Renal cortex interstitium (tissue), 11 donors: ENCODE data around the gene ZNF213. TPM values are rescaled to one million over a fixed set of nuclear protein-coding genes. Genes with fewer than 3 reads are reported as not detected.

Experiments used
- DNase-seq, 11 donors: peaks; one replicate each; pipeline ENCODE4 v3.0.0-alpha.2; 2013; ENCODE audit warnings: low read depth in 9 of 11, low spot score in 4 of 11; ENCODE audit errors: extremely low read depth in 1 of 11
- polyA plus RNA-seq, 3 donors: library from polyadenylated mRNA; unstranded; fragments of 120-200 nt; gene quantifications; one replicate each; pipeline ENCODE4 v1.2.1, GENCODE V29; 2013; ENCODE audit not compliant: insufficient read length in 3 of 3

The ZNF213 gene
- polyA plus RNA-seq, 3 donors, result 8.6 to 17.5 (median 13.3) TPM

DNA sequence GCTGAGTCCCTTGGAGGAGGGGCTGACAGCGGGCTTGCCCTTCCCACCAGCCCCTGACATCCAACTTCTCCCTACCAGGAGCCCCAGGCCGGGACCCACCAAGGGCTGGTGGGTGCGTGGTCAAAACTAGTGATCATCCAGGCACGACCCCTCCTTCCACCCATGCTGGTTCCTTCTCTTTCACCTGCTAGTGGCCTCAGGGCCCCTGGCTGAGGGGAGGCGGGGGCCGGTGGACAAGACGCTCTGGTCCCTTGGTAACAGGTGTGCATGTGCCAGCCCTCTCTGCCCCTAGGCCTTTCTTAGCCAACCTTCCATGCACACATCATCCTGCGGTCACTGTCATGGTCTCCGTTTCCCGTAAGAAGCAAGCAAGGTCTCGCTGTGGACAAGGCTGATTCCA is 8.4 kb downstream of the ZNF213 start:
- no peak for DNase-seq

DNA sequence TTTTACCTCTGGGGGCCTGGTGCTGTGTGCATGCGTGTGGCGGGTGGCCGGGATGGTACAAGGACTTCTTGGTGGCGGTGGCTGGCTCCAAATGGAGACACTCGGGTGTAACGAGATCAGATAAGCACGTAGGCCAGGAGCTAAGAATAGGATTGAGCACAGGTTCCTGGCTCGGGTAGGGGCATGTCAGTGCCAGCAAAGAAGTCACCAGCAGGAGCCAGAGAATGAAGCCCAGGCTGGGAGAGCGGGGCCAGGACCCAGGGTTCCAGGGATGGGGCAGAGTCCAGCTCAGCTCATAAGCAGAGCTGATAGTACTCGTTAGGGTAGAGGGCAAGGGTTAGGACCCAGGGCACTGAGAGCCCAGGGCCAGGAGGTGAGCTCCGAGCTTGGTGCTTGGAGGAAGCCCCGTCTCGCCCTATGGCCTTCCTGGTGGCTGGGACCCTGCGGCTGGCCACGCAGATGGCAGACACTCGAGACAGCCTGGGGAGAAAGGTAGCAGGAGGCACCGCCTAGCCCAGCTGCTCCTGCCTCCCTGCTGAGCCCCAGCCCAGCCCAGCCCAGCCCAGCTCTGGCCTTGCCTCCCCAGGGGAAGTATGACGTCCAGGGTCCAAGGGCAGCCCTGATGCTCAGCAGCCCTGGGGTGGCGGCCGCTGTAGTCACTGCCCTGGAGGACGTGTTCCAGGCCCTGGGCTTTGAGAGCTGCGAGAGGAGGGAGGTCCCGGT is 8.9 kb downstream of the ZNF213 start:
- no peak for DNase-seq

DNA sequence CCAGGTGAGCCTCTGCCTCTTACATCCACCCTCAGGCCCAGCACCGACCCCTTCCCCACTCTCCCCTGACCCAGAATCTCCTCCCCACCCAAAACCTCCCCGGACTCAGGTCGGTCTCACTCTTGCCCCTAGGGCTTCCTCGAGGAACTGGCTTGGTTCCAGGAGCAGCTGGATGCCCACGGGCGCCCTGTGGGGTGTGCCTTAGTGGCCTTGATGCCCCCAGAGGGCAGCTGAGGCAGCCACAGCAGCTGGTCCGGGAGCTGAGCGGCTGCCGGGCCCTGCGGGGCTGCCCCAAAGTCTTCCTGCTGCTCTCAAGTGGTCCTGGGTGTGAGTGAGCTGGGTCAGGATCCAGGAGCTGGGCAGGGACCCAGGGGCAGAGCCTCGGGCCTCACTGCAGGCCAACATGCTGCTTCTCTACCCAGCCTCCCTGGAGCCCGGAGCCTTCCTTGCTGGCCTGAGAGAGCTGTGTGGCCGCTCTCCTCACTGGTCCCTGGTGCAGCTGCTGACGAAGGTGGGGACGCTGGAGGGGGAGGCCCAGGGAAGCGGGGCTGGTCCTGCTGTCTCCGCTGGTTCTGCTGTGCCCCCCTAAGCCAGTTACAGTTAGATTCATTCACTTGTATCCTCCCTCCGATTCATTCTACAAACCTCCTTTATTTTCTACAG is 9.6 kb downstream of the ZNF213 start:
- no peak for DNase-seq

DNA sequence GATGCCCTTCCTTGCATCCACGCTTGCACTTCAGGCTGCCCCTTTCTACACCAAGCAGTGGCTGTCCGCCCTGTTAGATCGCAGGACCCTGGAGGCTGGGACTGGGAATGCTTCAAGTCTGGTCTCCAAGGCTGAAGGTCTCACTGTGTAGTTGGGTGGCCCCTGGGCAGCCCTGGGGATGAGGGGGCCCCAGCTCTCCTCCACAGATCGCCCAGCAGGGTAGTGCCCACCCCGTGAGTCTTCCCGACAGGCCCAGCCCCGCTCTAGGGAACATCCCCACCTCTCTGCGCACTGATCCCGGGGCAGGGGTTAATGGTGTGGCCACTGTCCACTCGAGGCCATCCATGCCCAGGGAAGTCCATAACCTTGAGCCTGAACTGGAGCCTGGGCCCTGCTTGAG is 10.3 kb downstream of the ZNF213 start:
- no peak for DNase-seq

DNA sequence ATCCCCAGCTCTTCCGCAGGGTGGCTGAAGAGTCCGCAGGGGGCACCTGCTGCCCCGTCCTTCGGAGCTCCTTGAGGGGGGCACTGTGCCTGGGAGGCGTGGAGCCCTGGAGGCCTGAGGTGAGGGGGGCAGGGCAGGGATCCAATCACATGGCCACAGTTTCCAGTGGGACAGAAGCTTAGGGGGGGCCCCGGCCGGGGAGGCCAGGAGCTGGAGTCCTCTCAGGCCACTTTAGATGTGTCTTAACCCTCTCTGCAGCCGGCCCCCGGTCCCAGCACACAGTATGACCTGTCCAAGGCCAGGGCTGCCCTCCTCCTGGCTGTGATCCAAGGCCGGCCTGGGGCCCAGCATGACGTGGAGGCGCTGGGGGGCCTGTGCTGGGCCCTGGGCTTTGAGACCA is 10.8 kb downstream of the ZNF213 start:
- DNase-seq, result no peak

DNA sequence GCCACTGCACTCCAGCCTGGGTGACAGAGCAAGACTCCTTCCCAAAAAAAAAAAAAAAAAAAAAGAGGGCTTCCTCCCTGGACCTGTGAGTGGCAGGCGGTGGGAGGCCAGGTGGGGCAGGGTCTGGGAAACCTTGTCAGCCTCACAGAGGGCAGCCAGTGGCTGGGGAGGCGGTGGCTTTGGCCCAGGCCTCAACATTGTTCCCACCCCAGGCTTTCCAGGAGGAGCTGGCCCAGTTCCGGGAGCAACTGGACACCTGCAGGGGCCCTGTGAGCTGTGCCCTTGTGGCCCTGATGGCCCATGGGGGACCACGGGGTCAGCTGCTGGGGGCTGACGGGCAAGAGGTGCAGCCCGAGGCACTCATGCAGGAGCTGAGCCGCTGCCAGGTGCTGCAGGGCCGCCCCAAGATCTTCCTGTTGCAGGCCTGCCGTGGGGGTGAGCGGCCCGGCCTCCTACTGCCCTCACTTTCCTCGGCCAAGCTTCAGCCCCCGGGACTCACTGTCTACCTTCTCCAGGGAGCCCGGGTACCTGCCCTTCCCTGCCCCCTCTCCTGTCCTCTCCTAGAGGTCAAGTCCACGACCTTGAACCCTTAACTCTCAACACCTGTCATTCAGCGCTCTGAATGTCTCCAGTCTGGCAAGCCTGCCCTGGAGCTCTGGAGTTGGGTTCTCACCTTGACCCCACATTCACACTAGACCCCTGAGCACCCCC is 12.4 kb downstream of the ZNF213 start:
- DNase-seq, result no peak

DNA sequence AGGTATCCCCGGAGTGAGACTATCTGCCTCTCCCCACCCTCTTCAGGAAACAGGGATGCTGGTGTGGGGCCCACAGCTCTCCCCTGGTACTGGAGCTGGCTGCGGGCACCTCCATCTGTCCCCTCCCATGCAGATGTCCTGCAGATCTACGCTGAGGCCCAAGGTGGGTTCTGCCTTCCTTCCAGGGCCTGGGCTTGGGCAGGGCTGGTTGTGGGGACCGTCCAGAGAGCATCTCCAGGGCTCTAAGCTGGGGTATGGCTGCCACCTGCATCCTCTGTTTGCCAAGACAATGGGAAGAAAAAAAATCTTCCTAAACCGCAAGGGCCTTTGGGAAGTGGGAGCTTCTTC is 12.9 kb downstream of the ZNF213 start:
- DNase-seq, result no peak

DNA sequence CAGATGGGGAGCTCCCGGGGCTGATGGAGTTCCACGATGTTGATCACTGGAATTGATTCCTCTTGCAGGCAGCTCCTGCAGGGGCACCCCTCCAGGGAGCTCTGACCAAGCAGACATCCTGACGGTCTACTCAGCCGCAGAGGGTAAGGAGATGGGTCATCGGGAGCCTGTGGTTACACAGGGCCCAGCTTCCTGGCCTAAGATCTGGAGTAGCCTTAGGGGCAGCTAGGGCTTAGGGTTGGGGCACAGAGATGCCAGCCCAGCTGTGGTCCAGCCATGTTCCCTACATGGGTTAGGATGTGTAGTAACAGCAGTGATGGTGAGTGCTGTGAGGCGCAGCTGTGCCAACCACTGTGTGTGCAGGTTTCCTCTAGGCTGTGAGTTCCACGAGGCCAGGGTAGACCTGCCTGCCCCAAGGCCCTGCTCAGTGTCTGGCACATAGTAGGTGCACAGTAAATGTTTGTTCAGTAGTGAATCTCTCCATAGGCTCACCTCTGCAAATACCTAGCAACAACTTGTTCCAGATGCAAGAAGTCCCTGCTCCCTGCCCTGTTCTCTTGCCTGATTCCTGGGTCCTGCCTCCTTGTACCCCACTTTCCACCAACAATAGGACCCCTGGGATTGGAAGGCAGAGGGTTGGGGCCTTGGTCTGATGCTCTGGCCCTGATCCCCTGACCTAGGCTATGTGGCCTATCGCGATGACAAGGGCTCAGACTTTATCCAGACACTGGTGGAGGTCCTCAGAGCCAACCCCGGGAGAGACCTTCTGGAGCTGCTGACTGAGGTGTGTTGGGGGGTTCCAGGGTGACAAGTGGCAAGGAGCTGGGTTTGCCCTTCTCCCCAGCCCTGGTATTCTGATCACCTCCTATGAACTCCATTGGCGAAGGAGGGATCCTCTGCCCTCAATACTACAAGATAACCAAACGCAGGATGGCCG is 13.7 kb downstream of the ZNF213 start:
- DNase-seq, result no peak

DNA sequence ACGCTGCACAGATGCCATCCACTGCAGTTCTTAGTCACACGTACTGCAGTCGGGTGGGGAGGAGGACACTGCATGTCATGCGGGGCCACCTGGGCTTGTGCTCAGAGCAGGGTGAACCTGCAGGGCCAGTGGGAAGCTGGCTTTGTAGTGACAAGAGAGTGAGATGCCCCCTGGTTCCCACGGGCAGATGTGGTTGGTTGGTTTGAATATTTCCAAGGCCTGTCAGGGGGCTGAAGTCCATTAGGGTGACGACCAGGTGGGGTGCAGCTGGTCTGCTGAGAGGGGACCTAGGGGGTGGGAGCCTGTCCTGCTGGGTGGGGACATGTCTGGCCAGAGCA is 14.3 kb downstream of the ZNF213 start:
- DNase-seq, result no peak

DNA sequence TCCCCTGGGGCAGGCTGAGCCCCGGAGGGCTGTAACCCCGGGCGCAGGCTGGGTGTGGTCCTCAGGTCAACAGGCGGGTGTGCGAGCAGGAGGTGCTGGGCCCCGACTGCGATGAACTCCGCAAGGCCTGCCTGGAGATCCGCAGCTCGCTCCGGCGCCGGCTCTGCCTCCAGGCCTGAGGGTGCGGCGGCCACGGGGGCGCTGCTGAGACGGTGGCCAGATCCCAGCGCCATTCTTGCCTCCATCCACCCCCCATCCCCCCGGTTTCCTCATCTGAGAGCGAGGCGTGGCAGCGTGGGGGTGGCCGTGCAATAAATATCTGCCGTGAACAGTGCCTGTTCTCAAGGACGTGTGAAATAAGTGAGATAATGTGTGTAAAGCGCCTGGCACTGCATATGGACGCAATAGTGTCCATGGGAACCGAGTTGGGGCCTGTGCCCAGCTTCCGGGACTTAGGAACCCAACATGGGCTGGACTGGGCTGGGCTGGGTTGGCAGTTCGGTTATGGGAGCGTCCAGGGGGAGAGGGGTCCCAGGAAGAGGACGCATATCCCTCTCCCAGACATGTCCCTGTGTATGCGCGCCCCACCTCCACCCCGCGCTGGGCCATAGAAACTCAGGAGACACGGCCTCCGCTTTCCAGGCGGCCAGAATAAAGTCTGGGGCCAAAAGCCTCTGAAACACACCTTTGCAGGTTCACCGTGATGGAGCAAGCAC is 15.0 kb downstream of the ZNF213 start:
- no peak for DNase-seq

DNA sequence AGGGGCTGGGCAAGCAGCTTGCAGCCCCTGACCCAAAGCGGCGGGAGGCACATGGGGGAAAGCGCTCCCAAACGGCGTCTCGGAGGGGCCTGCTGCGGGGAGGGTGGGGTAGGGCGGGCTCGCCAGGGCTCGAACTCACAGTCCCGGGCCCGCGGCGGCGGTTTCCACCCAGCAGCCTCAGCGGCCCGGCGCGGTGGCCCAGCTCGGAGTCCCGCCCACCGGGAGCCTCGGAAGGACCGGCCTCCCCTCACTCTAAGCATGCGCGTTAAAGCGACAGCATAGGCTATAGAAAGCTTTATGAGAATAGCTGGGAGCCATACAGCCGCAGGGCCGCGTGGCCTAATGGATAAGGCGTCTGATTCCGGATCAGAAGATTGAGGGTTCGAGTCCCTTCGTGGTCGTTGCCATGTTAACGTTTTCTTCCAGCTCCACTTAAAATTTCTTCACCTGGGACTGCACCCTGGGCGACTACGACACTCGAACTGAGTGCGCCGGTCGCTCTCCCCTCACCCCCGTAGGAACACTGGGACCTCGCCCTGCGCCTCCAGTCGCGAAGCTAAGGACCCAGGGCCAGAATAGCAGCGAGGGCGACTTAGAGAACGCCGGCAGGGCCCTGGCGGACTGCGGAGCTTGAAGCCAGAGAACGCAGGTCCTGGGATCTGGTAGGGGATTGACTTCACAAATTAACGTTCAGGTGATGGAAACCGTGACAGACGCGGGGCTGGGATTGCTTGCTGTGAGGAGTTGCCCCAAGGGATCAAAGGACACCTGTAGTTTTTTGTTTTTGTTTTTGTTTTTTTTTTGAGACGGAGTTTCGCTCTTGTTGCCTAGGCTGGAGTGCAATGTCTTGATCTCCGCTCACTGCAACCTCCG is 15.8 kb downstream of the ZNF213 start:
- DNase-seq, result peak; percentile 88 to 98 (median 94)

DNA sequence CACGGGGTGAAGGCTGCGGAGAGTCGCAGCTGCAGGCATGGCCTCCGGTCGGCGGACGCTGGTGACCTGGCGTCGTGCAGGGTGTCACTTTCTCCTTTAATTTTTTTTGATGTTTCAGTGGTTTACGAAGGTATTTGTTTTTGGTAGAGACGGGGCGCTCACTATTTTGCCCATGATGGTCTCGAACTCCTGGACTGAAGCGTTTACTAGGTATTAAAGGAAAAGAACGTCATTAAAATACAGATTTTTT is 17.1 kb downstream of the ZNF213 start:
- DNase-seq, result no peak

DNA sequence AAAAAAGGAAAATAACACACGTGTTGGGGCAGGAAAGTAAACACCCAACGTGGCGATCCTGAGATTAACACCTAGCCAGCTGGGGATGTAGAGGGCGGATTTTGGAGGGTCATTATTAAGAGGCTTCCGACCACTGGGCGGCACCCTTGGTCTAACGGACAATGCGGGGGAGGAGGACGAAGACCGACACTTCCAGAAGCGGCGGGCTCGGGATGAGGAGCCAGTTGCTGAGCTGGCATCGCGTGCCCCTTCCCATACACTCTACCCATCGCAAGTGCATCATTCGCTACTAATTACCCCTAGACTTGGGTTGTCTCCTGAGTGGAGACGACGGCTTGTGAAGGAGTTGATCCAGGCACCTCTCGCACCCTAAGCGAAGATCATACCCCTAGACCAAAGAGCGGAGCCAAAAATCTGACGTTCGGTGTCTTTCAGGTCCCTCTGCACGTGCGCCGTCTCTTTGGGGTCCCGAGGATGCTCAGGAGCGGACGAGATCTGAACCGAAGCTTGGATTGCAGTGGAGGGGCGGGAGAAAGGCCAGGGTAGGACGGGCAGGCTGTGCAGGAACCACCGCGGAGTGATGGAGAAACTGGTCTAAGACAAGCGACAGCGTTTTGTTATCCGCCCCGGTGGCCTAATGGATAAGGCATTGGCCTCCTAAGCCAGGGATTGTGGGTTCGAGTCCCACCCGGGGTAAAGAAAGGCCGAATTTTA is 17.6 kb downstream of the ZNF213 start:
- DNase-seq, result peak in 7 of 11 donors; percentile 79 to 84 (median 82)

DNA sequence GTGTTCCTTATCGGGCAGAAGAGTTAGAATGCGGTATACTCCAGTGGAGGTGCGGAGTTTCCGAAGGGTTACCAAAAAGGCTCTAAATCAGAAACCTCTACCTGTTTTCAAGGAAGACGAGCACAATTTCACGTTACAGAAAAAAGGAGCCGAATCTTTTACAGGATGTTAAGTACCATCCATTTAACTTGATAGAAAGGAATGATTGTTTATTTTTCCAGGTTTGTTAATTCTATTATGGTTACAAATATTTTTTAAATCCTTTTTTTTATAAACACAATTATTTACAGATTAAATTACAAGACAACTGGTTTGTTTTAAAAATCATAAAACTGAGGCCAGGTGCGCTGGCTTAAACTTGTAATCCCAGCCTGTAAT is 18.2 kb downstream of the ZNF213 start:
- no peak for DNase-seq

DNA sequence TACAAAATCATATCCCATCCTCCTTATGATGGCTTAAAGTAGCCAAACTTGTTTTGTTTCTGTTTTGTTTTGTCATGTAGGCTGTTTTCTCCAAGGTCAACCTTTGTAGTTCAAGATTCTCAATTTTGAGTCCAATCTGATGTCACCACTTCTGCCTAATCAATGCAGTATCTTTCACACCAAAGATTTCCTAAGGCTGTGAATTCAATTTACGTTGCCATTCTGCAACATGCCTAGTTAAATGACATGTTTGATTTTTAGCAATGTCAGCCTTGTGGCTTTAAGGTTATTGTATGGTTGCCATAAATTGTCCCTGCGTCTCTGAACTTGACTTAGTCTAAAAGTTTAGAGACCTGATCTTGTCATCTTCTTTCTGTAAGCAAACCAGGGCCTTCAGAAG is 20.4 kb downstream of the ZNF213 start:
- DNase-seq, result no peak

DNA sequence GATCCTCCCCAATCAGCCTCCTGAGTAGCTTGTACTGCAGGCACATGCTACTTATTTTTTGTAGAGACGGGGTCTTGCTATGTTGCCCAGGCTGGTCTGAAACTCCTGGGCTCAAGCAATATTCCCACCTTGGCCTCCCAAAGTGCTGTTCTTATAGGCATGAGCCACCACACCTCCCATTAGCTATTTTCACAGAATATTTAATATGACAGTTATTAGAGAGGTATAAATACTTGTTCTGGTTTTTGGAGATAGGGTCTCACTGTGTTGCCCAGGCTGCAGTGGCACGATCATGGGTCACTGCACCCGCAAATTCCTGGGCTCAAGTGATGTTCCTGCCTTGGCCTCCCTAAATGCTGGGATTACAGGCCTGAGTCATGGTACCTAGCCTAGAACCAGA is 21.1 kb downstream of the ZNF213 start:
- DNase-seq, result no peak

DNA sequence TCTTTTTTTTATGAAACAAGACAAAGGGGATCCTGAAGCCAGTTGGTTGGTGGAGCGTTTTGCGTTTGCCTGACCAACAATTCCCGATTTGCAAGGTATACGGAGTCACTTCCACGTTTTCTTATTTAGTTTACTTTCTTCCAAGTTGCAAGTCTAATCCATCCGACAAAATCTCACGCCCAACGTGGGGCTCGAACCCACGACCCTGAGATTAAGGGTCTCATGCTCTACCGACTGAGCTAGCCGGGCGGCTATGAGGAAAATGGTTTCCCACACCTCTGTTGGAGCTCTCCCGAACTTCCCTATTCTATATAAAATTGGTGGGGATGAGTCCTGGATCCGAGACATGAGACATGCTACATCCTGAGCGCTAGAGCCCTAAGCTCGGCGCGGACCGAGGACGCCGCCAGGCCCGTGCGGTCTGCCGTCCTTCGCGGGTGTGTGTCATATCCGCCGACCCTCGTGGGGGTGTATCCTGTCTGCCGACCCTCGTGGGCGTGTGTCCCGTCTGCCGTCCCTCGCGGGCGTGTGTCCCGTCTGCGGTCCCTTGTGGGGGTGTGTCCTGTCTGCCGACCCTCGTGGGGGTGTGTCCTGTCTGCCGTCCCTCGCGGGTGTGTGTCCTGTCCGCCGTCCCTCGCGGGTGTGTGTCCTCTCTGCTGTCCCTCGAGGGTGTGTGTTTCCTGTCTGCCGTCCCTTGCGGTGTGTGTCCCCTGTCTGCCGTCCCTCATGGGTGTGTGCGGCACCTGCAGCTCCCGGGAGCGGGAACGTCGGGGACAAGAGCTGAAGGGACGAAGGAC is 22.6 kb downstream of the ZNF213 start:
- DNase-seq, result peak in 1 of 11 donors; percentile 56
